Measurements from ENCODE around the gene FOXJ3. TPM values are rescaled to one million over a fixed set of nuclear protein-coding genes. Genes with fewer than 3 reads are reported as not detected.

FOXJ3 gene
- total and polyA plus RNA-seq, 2 of the 8 experiments (the other 6 are each of a cell fraction or from before 2014, with no cell fraction given) = 48.6 to 51.9 TPM

DNA sequence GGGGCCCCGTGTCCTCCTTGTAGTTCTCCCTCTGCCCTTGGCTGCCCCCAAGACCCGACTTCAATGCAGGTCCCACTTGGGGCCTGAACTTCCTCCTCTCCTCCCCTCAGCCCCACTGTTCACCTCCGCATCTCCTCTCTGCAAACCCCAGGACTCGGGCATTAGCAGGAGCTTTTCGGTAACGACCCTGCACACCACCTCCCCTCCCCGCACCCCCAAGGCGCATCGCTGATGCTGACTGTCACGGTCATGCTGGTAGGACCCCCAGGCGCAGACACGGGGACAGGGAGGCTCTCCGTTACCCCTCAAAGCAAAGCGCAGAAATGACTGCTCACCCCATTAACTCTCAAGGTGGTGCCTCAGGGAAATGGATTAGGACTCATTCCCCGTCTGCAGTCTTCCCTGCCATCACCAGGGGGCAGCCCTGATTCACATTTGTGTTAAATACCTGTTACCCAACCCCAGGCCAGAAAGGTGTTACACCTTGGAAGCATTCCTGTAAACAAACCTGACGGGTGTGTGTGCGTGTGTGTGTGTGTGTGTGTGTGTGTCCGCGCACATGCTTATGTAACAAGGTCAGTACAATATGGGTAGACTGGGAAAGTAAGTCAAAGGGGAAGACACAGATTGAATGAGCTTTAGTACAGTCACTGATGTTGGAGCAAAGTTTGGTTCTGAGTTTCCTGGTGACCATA is 188.3 kb downstream of the FOXJ3 start:
- POLR2A ChIA-PET (ENCODE audit: partially characterized antibody) = no interaction called here
- Histone ChIP-seq H3K4me2 (ENCODE audit: insufficient read depth in 1 of 2, low read depth in 2 of 2, low read length in 2 of 2) (no peak overlapping the region), H3K4ac (replicated peaks; ENCODE audit: insufficient read length, low read depth, low read length) (no peak overlapping the region), H2BK20ac (ENCODE audit: low read length) (no peak overlapping the region), H3K14ac (ENCODE audit: insufficient read length) (no peak overlapping the region), H4K8ac (ENCODE audit: extremely low read depth, insufficient read depth, low read length) (0 out of 2 replicates have a peak overlapping the region, but pooled peaks have one; percentile 80), H4K91ac (replicated peaks; ENCODE audit: insufficient read length, low read length) (peak overlapping the region; percentile 52), H2AFZ (ENCODE audit: low read length) (no peak overlapping the region), H3K4me3 (ENCODE audit: extremely low read depth in 1 of 4, insufficient read depth in 2 of 4, low read depth in 3 of 4, low read length in 4 of 4) (no peak overlapping the region), H3K27ac (ENCODE audit: low read depth, low read length) (no peak overlapping the region), H3K23ac (ENCODE audit: insufficient read length) (no peak overlapping the region), H3K36me3 (ENCODE audit: control insufficient read depth in 2 of 4, insufficient read depth in 4 of 4, low read length in 3 of 4) (no peaks in the 10 kb centered on the region), H2BK12ac (ENCODE audit: low read depth, low read length) (peak overlapping the region; percentile 82; the same call in 1 of the 2 replicates), H2BK15ac (ENCODE audit: low read length) (no peak overlapping the region), H3K79me1 (ENCODE audit: low read depth, low read length) (no peaks in the 10 kb centered on the region), H2AK5ac (ENCODE audit: low read depth, low read length) (no peak overlapping the region), H2BK120ac (replicated peaks; ENCODE audit: low read depth, low read length) (no peak overlapping the region), H3K56ac (replicated peaks; ENCODE audit: insufficient read length, low read depth, low read length) (no peak overlapping the region), H3K9ac (replicated peaks in 1 of 4; ENCODE audit: extremely low read depth in 1 of 4, low read depth in 3 of 4, low read length in 3 of 4) (no peak overlapping the region), H4K20me1 (replicated peaks in 1 of 2; ENCODE audit: control insufficient read depth in 1 of 2, insufficient read depth in 2 of 2, low read length in 2 of 2) (peaks cover 0 to 2% of the 10 kb centered on the region in 2 experiments), H3K4me1 (replicated peaks in 1 of 4; ENCODE audit: control insufficient read depth in 3 of 4, insufficient read depth in 4 of 4, low read length in 3 of 4) (no peaks in the 10 kb centered on the region), H3K79me2 (ENCODE audit: control insufficient read depth in 1 of 2, insufficient read depth in 2 of 2, low read length in 2 of 2) (no peaks in the 10 kb centered on the region), H2BK5ac (ENCODE audit: low read depth, low read length) (no peak overlapping the region), H4K5ac (ENCODE audit: insufficient read length, low read depth, low read length) (no peak overlapping the region), H3K23me2 (ENCODE audit: low read depth, low read length) (no peaks in the 10 kb centered on the region; the same call in 1 of the 2 replicates), H3K27me3 (replicated peaks in 1 of 4; ENCODE audit: control insufficient read depth in 3 of 4, extremely low read depth in 1 of 4, insufficient read depth in 3 of 4, low read length in 3 of 4) (no peaks in the 10 kb centered on the region; a peak in 2 of 7 replicates), H3K9me3 (ENCODE audit: insufficient read depth in 2 of 2, low read depth in 1 of 2, low read length in 1 of 2) (no peaks in the 10 kb centered on the region), H3K18ac (ENCODE audit: extremely low read depth, low read length) (no peak overlapping the region)
- CTCF ChIA-PET (ENCODE audit: partially characterized antibody) = interaction anchor here (0.7 to 7.8 kb wide), 10 partner anchors 9 to 568 kb away, joined by 3 to 77 read pairs (median 4); no protein-coding TSS in a partner anchor
- 36% methylated on average over 18 of the region's 19 CpGs; no CpG with 5 or more reads in 1 of the 2 experiments for WGBS, 2 experiments (ENCODE audit: extremely low coverage in 1 of 2, insufficient coverage in 1 of 2, insufficient read length in 1 of 2, insufficient replicate concordance in 2 of 2, low coverage in 1 of 2, low lambda C conversion rate in 2 of 2, missing lambda C conversion rate in 1 of 2)
- DNase-seq (ENCODE audit: low read depth in 1 of 2, low spot score in 2 of 2) (peak; percentile 62 to 93), FAIRE-seq (peak; percentile 96)
- TF ChIP-seq, protein P1, sequence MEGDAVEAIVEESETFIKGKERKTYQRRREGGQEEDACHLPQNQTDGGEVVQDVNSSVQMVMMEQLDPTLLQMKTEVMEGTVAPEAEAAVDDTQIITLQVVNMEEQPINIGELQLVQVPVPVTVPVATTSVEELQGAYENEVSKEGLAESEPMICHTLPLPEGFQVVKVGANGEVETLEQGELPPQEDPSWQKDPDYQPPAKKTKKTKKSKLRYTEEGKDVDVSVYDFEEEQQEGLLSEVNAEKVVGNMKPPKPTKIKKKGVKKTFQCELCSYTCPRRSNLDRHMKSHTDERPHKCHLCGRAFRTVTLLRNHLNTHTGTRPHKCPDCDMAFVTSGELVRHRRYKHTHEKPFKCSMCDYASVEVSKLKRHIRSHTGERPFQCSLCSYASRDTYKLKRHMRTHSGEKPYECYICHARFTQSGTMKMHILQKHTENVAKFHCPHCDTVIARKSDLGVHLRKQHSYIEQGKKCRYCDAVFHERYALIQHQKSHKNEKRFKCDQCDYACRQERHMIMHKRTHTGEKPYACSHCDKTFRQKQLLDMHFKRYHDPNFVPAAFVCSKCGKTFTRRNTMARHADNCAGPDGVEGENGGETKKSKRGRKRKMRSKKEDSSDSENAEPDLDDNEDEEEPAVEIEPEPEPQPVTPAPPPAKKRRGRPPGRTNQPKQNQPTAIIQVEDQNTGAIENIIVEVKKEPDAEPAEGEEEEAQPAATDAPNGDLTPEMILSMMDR (IDR thresholded peaks at IDR 0.05; ENCODE audit: control extremely low read depth in 1 of 3, insufficient read depth in 1 of 3, low read depth in 1 of 3, low read length in 3 of 3) = peak; percentile 83 to 92 (median 88)

Measured in H1 (cell line).